IPS-18c (cell line): ENCODE data around the gene KRTAP5-1.

Experiments
- H3K4me3 ChIP-seq: 2 replicates; pipeline ENCODE4 v1.7.0; 2013; ENCODE audit warnings: low read depth, mild to moderate bottlenecking, low read length, moderate library complexity; ENCODE audit not compliant: insufficient read depth
- H3K9me3 ChIP-seq: one replicate; pipeline ENCODE4 v1.6.1; 2013; ENCODE audit warnings: mild to moderate bottlenecking, low read length, moderate library complexity; ENCODE audit not compliant: control insufficient read depth, insufficient read depth

The KRTAP5-1 gene

DNA sequence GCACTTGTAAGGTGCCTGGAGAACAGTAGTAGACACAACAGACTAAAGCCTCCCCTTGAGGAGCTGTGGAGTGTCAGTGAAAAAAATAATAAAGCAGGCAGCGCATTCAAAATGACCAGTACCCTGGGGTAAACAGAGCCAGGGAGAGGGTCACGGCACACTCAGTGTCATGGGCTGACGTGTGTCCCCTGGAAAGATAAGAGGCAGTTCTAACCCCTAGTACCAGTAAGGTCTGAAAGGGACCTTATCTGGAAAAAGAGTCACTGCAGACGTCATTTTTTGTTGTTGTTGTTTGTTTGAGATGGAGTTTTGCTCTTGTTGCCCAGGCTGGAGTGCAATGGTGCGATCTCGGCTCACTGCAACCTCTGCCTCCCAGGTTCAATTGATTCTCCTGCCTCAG lies 45.0 kb downstream of the KRTAP5-1 start:
- H3K9me3 ChIP-seq, result no peaks in the 10 kb centered on the region
- H3K4me3 ChIP-seq, result no peak overlapping the region

DNA sequence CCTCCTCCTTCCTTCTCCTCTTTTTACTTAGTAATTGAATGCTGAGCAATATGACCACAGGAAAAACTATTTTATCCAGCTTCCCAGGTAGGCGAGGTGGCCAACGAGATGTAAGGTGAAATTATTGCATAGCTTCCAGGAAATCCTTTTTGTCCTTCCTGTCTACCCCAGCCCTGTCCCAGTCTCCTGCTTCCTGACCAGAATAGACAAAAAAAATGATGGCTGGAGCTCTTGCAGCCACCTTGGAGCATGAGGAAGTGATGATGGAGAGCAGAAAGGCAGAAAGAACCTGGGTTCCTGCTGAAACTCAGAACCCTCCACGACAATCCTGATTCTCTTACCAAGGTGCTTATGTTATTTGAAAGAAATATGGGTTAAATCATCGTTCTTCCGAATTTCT lies 46.9 kb downstream of the KRTAP5-1 start:
- H3K9me3 ChIP-seq, result no peaks in the 10 kb centered on the region
- H3K4me3 ChIP-seq, result no peak overlapping the region

DNA sequence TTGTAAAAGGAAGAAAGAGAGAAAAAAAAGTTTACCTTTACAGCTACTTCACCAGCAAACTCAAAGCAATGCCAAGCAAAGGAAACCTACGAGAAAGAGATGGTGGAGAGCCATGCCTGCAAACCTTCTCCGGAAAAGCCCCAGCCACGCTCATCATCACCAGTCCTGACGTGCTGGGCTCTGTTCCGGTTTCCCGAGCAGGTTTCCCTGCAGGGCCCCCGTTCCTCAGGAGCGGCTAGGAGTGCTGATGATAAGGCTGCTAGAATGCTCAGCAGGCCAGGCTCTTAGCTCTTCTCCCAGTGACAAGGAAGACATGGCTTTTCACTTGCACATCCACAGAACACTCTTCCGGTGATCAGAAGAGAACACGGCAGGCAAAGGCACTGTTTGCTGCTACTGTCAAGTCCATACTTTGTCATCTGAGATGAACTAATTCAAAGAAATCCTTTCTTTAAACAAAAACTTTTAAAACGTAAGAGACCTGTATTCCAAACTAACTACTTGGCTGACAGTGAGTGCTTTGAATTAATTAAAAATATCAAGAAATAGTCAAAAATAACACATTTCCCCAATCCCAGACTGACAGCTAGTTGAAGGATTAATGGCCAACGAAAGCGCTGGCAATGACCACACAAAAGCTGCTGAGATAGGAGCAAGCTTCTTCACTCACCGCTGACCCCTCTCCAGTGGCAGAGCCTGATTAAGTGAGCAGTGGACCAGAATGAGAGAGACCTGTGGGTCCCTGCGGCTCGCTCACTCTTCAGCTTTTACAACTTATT lies 48.8 kb downstream of the KRTAP5-1 start:
- no peaks in the 10 kb centered on the region for H3K9me3 ChIP-seq

GRCh38 chr11:1534682-1535081 lies 50.4 kb downstream of the KRTAP5-1 start:
- no peaks in the 10 kb centered on the region for H3K9me3 ChIP-seq

More for the DNA sequence above, 48.8 kb downstream of the KRTAP5-1 start:
- H3K4me3 ChIP-seq, result no peak overlapping the region

More at GRCh38 chr11:1534682-1535081, 50.4 kb downstream of the KRTAP5-1 start:
- H3K4me3 ChIP-seq, result no peak overlapping the region
